Measurements from ENCODE around the gene GALM.

The GALM gene

DNA sequence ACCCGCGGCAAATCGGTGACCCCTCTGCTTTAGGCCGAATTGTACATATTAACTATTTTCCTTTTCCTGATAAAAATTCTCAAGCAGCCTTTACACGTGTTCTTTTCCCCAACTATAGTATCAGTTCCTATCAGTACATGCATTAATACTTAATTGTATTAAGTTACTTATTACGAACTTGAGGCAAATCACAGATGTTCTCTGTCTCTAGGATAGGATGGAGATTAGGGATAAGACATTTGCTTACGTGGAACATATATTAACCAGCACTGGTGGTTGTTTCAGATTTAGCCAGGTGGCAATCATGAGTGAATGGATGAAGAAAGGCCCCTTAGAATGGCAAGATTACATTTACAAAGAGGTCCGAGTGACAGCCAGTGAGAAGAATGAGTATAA, 112.8 kb downstream of the GALM start:
- no peak for DNase-seq

DNA sequence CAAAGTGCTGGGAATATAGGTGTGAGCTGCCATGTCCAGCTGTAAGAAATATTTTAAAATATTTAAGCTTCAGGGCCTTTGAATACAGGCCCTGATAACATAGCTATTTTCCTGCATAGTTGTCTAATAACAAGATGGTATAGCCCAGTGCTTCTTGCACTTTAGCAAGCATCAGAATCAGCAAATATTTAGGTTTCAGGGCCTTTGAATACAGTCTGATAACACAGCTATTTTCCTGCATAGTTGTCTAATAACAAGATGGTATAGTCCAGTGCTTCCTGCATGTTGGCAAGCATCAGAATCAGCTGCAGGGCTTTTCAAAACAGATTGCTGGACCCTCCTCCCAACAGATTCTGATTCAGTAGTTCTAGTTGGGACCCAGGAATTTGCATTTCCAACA, 117.7 kb downstream of the GALM start:
- no peak for DNase-seq

Measured in activated effector memory CD4-positive, alpha-beta T cell treated with Interleukin-2 at 50 U/mL for 16 hours (primary cell).